HK-2 (cell line): ENCODE data around the gene KRT75.
"Not testable (repeated sequence)": the region's sequence is repeated elsewhere in the genome, so short reads cannot be mapped to it uniquely, and the experiment has no call there.

Experiments
- DNase-seq: peaks from one replicate; pipeline ENCODE4 v3.0.0-alpha.2; 2018; ENCODE audit not compliant: unreplicated experiment

Gene KRT75

GRCh38 chr12:52434081-52434733, at the start of gene KRT75:
TSS of gene KRT75 (minus strand) at chr12:52434371. CDS start at chr12:52434304, 67 bp downstream.
- no peak for DNase-seq

GRCh38 chr12:52480073-52480472, 45.9 kb upstream of the KRT75 start:
- no peak for DNase-seq

DNA sequence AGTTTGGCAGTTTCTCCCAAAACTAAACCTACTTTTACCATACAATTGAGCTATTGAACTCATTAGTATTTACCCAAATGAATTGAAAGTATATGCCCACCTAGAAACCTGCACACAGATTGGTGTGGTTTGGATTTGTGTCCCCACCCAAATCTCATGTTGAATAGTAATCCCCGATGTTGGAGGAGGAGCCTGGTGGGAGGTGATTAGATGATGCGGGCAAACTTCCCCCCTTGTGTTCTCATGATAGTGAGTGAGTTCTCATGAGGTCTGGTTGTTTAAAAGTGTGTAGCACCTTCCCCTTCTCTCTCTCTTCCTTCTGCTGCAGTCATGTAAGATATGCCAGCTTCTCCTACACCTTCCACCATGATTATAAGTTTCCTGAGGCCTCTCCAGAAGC, 43.5 kb upstream of the KRT75 start:
- no peak for DNase-seq

DNA sequence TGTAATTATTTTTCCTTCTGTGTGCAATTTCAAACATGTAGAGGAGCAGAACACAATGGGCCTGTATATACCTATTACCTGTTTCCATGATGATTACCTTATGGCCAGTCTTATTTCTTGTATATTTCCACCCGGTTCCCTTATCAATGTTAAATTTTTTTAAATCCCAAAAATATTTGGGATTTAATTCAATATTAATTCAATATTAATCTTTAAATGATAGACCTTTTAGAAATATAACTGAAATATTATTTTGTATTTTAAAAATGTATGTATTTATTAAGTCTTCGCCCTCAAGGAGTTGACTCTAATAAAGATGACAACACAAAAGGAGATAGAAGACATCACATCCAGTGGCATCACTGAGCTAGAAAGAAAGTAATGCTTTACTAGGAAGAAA, 40.0 kb upstream of the KRT75 start:
- DNase-seq = no peak

GRCh38 chr12:52473768-52474167, 39.6 kb upstream of the KRT75 start, which contains the start of gene KRT6C:
TSS of gene KRT6C (minus strand) at chr12:52473805. CDS start at chr12:52473737, 68 bp downstream.
- no peak for DNase-seq

- DNase-seq = no peak
Measured at GRCh38 chr12:52469853-52470252, 35.7 kb upstream of the KRT75 start.

DNA sequence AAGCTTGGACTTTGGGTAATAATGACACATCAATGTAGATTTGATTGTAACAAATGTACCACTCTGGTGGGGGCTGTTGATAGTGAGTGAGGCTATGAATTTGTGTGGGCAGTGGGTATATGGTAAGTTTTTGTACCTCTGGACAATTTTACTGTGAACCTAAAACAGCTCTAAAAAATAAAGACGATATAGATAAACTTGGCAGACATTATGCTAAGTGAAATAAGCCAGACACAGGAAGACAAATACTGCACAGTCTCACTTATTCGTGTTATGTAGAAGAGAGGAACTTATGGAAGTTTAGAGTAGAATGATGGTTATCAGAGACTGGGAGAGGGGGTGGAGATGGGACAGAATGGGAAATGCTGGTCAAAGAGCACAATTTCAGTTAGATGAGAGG, 30.7 kb upstream of the KRT75 start:
- no peak for DNase-seq

GRCh38 chr12:52461693-52462092, 27.5 kb upstream of the KRT75 start:
- DNase-seq = no peak

DNA sequence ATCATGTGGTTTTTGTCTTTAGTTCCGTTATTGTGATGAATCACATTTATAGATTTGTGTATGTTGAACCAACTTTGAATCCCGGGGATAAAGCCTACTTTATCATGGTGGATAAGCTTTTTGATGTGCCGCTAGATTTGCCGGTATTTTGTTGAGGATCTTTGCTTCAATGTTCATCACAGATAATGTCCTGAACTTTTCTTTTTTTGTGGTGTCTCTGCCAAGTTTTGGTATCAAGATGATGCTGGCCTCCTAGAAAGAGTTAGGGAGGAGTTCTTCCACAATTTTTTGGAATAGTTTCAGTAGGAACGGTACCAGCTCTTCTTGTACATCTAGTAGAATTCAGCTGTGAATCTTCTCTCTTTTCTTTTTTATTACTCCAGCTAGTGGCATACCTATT, 24.7 kb upstream of the KRT75 start:
- no peak for DNase-seq

DNA sequence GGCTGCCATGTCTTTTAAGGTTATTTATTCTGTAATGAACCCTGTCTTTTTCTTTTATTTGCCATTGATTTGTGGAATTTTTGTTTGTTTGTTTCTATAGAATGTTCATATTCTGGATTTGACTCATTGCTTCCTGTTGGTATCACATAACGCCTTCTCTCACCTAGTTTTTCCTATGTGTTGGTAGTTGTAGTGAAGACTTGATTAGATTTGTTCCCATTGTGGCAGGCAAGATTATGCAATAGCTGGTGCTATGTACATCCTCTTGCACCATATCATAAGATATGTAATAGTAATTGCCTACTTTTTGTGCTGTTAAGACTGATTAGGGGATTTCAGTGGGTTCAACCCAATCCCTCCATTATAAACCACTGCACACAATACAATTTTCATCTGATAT, 21.6 kb upstream of the KRT75 start:
- DNase-seq = no peak

DNA sequence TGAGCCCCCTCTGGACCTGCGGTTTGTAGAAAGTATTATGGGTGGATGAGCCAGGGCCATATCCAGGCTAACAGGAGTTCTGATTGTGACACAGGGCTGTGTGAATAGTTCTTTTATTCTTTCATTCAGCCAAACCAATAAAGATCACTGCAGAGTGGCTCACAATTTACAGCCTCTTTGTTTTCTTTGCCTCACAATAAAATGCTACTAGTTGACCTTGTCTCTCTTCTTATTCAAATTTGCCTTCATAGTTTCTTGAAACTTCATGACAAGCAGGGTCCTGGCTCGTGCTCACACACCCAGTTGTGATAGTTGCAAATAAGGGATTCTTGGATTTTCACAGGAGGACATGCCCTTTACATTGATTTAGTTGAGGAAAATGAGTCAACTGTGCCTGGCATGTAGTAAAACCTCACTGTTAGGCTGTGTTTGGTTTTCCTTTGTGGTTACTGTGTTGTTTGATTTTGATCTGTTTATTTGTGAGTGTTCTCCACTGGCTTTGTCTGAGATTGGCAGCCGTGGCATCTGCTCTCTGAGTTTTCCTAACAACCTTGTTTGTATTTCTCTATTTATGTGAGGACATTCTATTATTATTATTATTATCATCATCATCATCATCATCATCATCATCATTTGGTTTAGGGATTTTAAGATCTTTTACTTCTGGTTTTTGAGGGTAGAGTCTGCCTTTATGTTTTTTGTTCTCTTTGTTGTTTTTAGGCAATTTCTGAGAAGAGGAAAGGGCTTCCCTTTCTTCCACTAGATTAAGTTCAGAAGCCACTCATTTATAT, 20.4 kb upstream of the KRT75 start:
- DNase-seq = no peak

GRCh38 chr12:52452101-52452500, 17.9 kb upstream of the KRT75 start, which contains the start of gene KRT6B:
TSS of gene KRT6B (minus strand) at chr12:52452146. CDS start at chr12:52452078, 68 bp downstream.
- no peak for DNase-seq

DNA sequence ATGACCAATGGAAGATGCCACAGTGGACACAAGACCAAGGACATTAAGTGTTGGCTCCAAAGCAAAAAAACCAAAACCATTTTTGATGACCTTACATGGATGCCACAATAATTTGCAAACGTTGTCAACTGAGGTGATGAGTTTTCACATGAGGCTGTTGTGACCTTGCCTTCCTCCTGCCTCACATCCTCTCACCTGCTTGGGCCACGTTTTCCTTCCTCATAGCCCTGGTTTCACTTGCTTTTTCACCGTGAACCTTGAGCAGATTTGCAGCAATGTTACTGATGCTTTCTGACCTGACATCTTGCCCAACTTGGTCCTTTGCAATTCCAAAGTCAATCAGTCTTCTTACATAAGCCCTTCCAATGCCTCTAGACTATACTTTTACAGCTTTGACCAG, 14.1 kb upstream of the KRT75 start:
- DNase-seq = no peak

DNA sequence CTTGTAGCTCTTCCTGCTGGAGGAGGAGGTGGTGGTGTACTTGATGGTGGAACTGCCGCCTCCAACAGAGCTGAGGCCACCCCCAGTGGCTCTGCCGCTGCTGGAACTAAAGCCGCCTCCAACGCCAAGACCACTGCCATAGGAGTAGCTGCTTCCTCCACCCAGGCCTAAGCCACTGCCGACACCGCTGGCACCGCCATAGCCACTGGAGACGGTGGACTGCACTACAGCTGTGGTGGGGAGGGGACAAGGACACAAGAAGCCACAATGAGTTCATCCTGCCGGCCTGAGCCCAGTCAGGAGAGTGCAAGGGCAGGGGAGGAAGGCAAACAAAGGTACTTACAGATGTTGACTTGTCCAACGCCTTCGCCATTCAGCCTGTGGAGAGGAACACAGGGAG, 13.0 kb upstream of the KRT75 start:
- DNase-seq = not testable (repeated sequence)

GRCh38 chr12:52446367-52447045, 12.3 kb upstream of the KRT75 start:
- DNase-seq = no peak

DNA sequence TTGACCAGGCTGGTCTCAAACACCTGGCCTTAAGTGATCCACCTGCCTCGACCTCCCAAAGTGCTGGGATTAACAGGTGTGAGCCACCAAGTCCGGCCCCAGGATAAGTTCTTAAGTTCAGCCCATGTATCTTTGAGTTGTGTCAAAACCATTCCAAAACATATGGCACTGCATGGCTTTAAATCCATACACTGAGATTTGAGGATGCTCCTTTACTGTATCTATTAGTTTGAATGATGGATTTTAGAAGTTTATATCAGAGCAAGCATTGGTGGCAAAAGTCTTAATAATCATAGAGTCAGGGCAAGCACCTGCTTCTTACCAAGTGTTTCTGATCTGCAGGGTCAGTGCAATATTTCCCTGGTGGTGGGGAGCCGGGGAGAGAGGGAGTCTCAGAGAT, 11.7 kb upstream of the KRT75 start:
- DNase-seq = no peak

DNA sequence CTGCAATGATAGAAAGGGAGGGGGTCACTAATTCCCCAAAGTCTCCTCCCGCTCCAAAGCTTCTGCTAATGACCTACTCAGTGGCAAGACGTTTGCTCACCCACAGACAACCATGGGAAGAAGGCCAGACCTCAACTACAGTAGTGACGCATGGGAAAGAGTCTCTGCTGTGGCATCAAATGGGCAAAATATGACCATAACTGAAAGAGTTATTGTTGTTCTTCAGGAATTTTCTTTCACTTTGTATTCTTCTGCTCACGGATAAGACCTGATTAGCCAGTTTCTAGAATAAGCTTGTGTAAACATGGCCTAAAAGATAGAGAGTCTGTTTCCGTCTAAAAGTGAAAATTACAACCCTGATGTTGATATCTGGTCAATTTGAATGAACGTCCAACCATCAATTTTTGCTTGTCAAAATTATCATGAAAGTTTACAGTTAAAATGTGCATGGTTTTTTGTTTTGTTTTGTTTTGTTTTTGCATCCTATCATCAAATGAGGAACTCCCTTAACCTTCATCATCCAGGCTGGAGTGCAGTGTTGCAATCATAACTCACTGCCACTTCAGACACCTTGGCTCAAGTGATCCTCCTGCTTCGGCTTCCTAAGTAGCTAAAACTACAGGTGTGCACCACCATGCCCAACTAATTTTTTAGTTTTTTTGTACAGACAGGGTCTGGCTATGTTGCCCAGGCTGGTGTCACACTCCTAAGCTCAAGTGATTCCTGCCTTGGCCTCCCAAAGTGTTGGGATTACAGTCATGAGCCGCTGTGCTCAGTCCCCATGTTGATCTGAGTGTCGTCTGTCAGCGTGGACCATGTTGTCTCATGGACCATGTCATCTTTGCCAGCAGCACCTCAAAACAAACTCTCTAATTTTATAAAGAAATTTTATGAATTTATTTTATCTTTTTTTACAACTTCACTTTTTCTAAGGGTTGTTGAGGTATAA, 10.8 kb upstream of the KRT75 start:
- DNase-seq = no peak

- DNase-seq = no peak
Measured at GRCh38 chr12:52443966-52444365, 9.8 kb upstream of the KRT75 start.

DNA sequence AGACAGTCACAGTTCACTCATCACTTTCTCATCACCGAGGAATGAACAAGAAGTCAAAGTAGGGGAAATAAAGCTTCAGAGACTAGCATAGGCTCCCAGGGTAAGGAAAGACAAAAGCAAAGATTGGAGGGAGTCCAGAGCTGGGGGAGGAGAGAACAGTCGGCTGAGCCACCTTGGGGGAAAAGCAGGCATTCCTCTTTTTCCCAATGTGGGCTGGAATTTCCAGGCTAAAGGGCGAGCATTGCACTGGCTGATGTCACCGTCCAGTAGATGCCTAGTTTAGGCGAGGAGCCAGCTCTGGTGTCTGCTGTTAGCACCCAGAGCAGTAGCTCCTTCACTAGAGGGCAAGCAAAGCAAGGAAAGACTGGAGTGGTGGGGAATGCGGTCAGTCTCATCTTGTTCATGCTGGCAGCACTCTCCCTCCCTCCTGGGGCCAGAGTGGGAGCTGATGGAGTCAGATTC, 8.5 kb upstream of the KRT75 start:
- DNase-seq = peak; percentile 50

- peak; percentile 1 for DNase-seq
Measured at GRCh38 chr12:52441320-52441911, 7.2 kb upstream of the KRT75 start.

- no peak for DNase-seq
Measured at GRCh38 chr12:52440821-52441319, 6.7 kb upstream of the KRT75 start.
